Right lobe of liver (tissue), 6 donors: ENCODE results near the gene SPTBN1. TPM values are rescaled to one million over a fixed set of nuclear protein-coding genes. Genes with fewer than 3 reads are reported as not detected.
A peak's percentile ranks its signal among the peaks of the same experiment; 100 is the strongest.

Source experiments
- ATAC-seq, 4 donors: fragments of 200-7000 bp; cut with Tn5 transposase; one replicate each; pipeline ENCODE4 v1.9.1; 2020; ENCODE audit warnings: mild to moderate bottlenecking in 4 of 4, moderate library complexity in 4 of 4
- DNase-seq, 3 donors: peaks; one replicate each; pipeline ENCODE4 v3.0.0-alpha.2; 2020
- H3K27ac ChIP-seq, 3 donors: fragments of 200-600 bp; one replicate each; pipeline ENCODE4 v1.8.0; 2022
- H3K27me3 ChIP-seq, 2 donors: fragments of 200-600 bp; one replicate each; pipeline ENCODE4 v1.8.0; 2022
- H3K36me3 ChIP-seq, 4 donors: fragments of 200-600 bp; sonication (generic) in 1 of 4; one replicate each; pipeline versions ENCODE4 v1.5.1 to v1.8.0; 2017 to 2022; ENCODE audit warnings: control low read depth in 1 of 4
- H3K4me1 ChIP-seq, 4 donors: fragments of 200-600 bp; sonication (generic) in 1 of 4; one replicate each; pipeline versions ENCODE4 v1.5.1 to v1.8.0; 2017 to 2022; ENCODE audit warnings: control low read depth in 1 of 4
- H3K4me3 ChIP-seq, 3 donors: fragments of 200-600 bp; one replicate each; pipeline ENCODE4 v1.8.0; 2022
- H3K9me3 ChIP-seq, 4 donors: fragments of 200-600 bp; sonication (generic) in 1 of 4; one replicate each; pipeline versions ENCODE4 v1.5.1 to v1.8.0; 2017 to 2022; ENCODE audit warnings: control low read depth in 1 of 4
- CTCF ChIP-seq, 4 donors: fragments of 200-600 bp in 3 of 4; fragments of 450-650 bp in 1 of 4; IDR thresholded peaks; one replicate each; pipeline versions ENCODE4 v1.5.1 to v1.8.0; 2016 to 2022; ENCODE audit warnings: antibody characterized with exemption in 4 of 4, mild to moderate bottlenecking in 2 of 4
- POLR2A ChIP-seq: fragments of 450-650 bp; IDR thresholded peaks from one replicate; pipeline ENCODE4 v1.6.1; 2017; ENCODE audit warnings: antibody characterized with exemption, mild to moderate bottlenecking
- WGBS: methylation state at CpG from one replicate; pipeline ENCODE4 v1.1.6; 2018; ENCODE audit warnings: low coverage, low lambda C conversion rate; ENCODE audit not compliant: insufficient coverage; ENCODE audit errors: missing lambda C conversion rate; 5-methylcytosine and 5-hydroxymethylcytosine counted together
- intact Hi-C, 2 donors: fragments of 100-400 bp; cut with DNase I; formaldehyde crosslinking; loops; one replicate each; pipeline versions ENCODE4 v1.11.2 to v1.14.1; 2022
- total RNA-seq, 6 experiments: library from RNA; depleted of rRNA in 2 of 6; stranded (reverse); fragments of >200 nt in 2 of 6; fragmentation: NEBNext Ultra II Directional in 3 of 6; extraction: Animal tissue kit (Norgen Biotek cat#: 25700) in 3 of 6; gene quantifications; one replicate each; pipeline versions ENCODE4 v1.1.0 to v1.2.4, GENCODE V29; 2016 to 2023
- donor health status: DM: no; HTN: yes; CAD: no.
- donor health status: DM: no; HTN: no; CAD: no.
- donor health status: DM: no; HTN: no; CAD: no.
- donor health status: DM: no; HTN: yes; CAD: no.
- donor health status: DM: no; HTN: yes; CAD: no.

Gene SPTBN1
- total RNA-seq, 6 experiments from 2014 or later: 107 to 315 (median 227) TPM

- Histone ChIP-seq H3K4me1 (no peaks in the 10 kb centered on the region), H3K27me3 (no peaks in the 10 kb centered on the region), H3K27ac (peak overlapping the region in 1 of 3 donors; percentile 41), H3K9me3 (no peaks in the 10 kb centered on the region), H3K36me3 (no peaks in the 10 kb centered on the region), H3K4me3 (no peak overlapping the region)
- WGBS: 60% methylated on average over 4 of the region's 4 CpGs
- ATAC-seq (peak in 3 of 4 donors; percentile 35 to 46 (median 41)), DNase-seq (no peak)
- TF ChIP-seq POLR2A (no peak), CTCF (IDR thresholded peaks at IDR 0.05) (no peak)
- intact Hi-C loops: no loop called here
These were observed 36.7 kb upstream of the SPTBN1 start for GRCh38 chr2:54419388-54419787.

GRCh38 chr2:54419855-54420523 lies 36.1 kb upstream of the SPTBN1 start:
- DNase-seq (no peak), ATAC-seq (peak in 1 of 4 donors; percentile 34)
- TF ChIP-seq POLR2A: no peak
- no peak for TF ChIP-seq CTCF (IDR thresholded peaks at IDR 0.05)
- Histone ChIP-seq H3K27ac (peak overlapping the region in 1 of 3 donors; percentile 41), H3K27me3 (no peaks in the 10 kb centered on the region), H3K36me3 (no peaks in the 10 kb centered on the region), H3K9me3 (no peaks in the 10 kb centered on the region), H3K4me3 (no peak overlapping the region), H3K4me1 (no peaks in the 10 kb centered on the region)
- WGBS: 57% methylated on average over 6 of the region's 9 CpGs
- intact Hi-C loops: no loop called here

GRCh38 chr2:54420524-54421172 lies 35.5 kb upstream of the SPTBN1 start:
- no peaks in the 10 kb centered on the region for H3K4me1 ChIP-seq
- H3K4me3 ChIP-seq: no peak overlapping the region
- H3K9me3 ChIP-seq: no peaks in the 10 kb centered on the region
- intact Hi-C loops: no loop called here
- DNase-seq (no peak), ATAC-seq (no peak)
- no peaks in the 10 kb centered on the region for H3K36me3 ChIP-seq
- TF ChIP-seq POLR2A (no peak), CTCF (IDR thresholded peaks at IDR 0.05) (no peak)
- 55% methylated on average over 2 of the region's 2 CpGs for WGBS
- peak overlapping the region in 1 of 3 donors; percentile 41 for H3K27ac ChIP-seq
- H3K27me3 ChIP-seq: no peaks in the 10 kb centered on the region

- intact Hi-C loops: no loop called here
- DNase-seq: no peak
- H3K4me1 ChIP-seq: no peaks in the 10 kb centered on the region
- ATAC-seq: no peak
- TF ChIP-seq POLR2A (no peak), CTCF (IDR thresholded peaks at IDR 0.05) (no peak)
- no peak overlapping the region for H3K4me3 ChIP-seq
- no peaks in the 10 kb centered on the region for H3K36me3 ChIP-seq
- H3K9me3 ChIP-seq: no peaks in the 10 kb centered on the region
- WGBS: 65% methylated on average over 9 of the region's 10 CpGs
- no peaks in the 10 kb centered on the region for H3K27me3 ChIP-seq
- H3K27ac ChIP-seq: no peak overlapping the region
These were observed 34.0 kb upstream of the SPTBN1 start for GRCh38 chr2:54422072-54422581.
